Erythroblast (primary cell): ENCODE results near the gene ARX.

ENCODE experiments used
- GATA1 ChIP-seq: IDR thresholded peaks from 2 replicates; pipeline ENCODE4 v1.6.1; 2011; ENCODE audit warnings: low read depth, mild to moderate bottlenecking, control low read depth, low read length, moderate library complexity
- POLR2A ChIP-seq: IDR thresholded peaks from 2 replicates; pipeline ENCODE4 v1.6.1; 2011; ENCODE audit warnings: mild to moderate bottlenecking, low read length

GRCh38 chrX:25028726-25029125, 13.0 kb upstream of the ARX start:
- no peak for TF ChIP-seq POLR2A
- TF ChIP-seq GATA1 = no peak
